GF-D8 (cell line): Measurements from ENCODE around the gene SPATA18.

ENCODE experiments used
- DNase-seq: peaks from one replicate; lab custom pipeline; 2025; lab: John Stamatoyannopoulos, UW

SPATA18 gene, protein sequence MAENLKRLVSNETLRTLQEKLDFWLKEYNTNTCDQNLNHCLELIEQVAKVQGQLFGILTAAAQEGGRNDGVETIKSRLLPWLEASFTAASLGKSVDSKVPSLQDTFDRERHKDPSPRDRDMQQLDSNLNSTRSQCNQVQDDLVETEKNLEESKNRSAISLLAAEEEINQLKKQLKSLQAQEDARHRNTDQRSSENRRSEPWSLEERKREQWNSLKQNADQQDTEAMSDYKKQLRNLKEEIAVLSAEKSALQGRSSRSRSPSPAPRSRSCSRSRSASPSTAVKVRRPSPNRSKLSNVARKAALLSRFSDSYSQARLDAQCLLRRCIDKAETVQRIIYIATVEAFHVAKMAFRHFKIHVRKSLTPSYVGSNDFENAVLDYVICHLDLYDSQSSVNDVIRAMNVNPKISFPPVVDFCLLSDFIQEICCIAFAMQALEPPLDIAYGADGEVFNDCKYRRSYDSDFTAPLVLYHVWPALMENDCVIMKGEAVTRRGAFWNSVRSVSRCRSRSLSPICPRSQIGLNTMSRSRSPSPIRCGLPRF

GRCh38 chr4:52051213-52051614 is at the start of gene SPATA18:
TSS of gene SPATA18 (plus strand) at chr4:52051304. CDS start at chr4:52051705, 401 bp downstream.
- DNase-seq: no peak

DNA sequence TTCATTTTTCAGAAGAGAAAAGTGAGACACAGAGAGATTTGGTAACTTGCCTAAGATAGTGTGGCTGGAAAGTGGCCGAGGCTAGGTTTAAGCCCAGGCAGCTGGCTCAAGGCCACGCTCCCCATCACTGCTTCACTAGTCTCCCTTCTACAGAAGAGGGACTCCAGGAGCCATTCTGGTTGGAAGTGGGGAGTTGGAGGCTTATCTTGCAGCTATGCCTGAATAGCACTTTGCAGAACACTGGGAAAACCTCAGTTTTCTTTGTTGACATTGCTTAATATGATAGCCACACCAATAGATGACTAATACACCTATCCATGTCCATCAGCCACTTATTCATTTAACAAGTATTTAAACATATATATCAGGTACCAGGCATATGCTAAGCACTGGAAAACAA is 49.5 kb upstream of the SPATA18 start:
- DNase-seq: no peak

DNA sequence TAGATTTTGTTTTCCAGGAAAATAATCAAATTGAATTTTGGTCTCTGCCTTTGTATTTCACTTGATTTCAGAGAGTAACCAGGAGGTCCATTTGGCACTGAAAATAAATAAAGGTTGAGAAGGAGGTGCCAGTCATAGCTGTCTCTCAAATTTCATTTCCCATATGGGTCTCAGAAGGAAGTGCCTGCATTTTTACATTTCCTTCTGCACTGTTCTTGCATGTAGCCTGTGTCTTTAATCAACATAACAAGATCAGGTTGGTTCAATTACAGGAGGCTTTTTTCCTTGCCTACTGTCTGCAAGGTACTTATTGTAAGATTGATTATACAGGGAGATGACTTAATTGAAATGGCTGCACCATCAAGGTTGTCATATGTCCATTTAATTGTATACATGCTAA is 46.7 kb upstream of the SPATA18 start:
- no peak for DNase-seq

DNA sequence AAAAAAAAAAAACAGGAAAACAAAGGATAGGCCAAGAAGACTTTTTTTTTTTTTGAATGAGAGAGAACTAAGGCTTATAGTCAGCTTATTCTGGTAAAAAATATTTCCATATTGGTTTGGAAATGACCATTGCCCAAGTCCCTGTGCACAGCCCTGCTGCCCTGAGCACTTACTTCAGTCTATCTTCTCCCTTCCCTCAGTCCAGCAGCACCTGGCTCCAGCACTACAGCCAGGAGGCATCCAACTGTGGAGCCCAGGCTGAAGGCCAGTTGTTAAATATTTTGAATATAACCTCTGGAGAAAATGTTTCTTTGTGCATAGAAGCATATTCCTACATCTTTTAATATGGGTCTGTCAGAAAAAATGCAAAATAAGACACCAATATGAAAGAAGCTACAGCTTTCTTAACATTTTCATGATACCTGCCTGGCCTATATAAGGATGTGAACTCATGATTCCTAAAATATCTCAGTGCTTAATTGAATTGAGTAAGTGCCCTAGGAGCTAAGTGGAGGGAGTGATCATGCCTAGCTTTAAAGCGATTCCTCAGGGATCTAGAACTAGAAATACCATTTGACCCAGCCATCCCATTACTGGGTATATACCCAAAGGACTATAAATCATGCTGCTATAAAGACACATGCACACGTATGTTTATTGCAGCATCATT is 45.4 kb upstream of the SPATA18 start:
- DNase-seq: no peak

- no peak for DNase-seq
Measured at GRCh38 chr4:52006887-52007286, 44.2 kb upstream of the SPATA18 start.

GRCh38 chr4:52010986-52011385 is 40.1 kb upstream of the SPATA18 start:
- DNase-seq: no peak

GRCh38 chr4:52012651-52013050 is 38.5 kb upstream of the SPATA18 start:
- no peak for DNase-seq

DNA sequence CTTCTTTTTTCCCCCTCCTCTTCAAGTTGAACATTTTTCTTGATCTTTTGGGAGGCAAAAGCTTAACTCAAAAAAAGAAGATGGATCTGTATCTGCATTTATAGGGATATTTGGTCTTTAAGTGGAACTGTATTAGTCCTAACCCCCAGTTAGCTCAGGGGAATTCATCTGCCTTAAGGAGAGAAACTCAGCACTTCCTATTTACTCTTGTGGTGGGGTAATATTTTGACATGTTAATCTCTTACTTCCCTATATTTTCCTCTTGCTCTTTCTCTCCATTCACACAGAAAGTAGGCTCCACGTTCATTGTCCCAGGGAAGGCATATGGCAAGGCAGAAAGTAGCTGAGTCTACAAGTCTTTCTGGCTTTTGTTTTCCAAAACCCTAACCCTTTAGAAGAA is 36.2 kb upstream of the SPATA18 start:
- peak; percentile 44 for DNase-seq

DNA sequence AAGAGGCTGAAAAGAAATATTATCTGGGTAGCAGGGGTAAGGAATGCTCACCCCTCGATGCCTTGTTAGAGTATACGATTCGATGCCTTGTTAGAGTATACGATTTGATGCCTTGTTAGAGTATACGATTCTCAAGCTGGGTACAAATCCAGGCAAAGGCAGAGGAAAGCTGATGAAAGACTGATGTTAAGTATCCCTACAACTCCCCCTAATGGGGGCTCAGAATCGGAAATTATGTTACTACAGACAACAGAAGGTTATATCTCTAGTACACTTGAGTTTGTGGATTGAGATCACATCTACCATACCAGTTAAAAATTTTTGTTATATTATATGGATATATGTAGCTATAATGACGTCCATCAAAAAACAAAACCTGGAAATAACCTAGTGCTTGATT is 35.7 kb upstream of the SPATA18 start:
- peak; percentile 50 for DNase-seq

DNA sequence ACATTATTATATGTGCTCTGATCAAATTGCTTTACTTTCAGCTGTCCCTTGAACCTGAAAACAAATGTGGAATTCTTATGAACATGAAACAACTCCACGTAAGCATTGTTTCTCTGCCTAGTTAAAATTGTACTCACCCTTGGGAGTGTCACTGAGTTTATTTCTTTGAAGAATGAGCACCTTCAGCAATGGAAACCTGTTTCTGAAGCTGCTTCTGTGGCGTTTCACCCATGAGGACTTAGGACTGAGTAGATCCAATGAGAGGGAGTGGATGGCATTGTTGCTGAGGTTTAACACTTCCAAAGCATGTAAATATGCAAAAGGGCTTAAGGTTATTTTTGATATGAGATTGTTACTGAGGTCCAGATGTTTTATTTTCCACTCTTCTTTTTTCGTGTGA is 34.1 kb upstream of the SPATA18 start:
- DNase-seq: no peak

- no peak for DNase-seq
Measured at GRCh38 chr4:52017814-52018213, 33.3 kb upstream of the SPATA18 start.

GRCh38 chr4:52019936-52020657 is 31.0 kb upstream of the SPATA18 start, which contains the start of gene LRRC66:
TSS of gene LRRC66 (minus strand) at chr4:52020363. CDS start at chr4:52017613, 2,750 bp downstream.
- DNase-seq: no peak

DNA sequence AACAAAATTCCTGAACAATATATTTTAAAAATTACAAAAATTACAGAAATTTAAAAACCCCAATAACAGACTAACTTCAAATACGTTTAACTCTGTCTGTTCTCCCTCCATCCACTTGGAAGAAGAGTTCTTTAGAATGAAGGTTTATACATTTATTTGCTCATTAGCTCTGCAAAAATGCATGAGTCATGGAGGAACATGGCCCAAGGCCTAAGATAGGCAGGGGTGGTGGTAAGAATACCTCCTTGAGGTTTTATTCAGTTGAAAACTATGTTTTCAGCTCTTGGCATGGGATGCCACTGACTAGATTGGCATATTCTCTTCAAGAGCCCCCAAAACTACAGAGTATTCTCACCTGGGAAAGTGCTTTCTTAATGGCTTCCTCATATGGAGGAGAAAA is 22.1 kb upstream of the SPATA18 start:
- DNase-seq: no peak

DNA sequence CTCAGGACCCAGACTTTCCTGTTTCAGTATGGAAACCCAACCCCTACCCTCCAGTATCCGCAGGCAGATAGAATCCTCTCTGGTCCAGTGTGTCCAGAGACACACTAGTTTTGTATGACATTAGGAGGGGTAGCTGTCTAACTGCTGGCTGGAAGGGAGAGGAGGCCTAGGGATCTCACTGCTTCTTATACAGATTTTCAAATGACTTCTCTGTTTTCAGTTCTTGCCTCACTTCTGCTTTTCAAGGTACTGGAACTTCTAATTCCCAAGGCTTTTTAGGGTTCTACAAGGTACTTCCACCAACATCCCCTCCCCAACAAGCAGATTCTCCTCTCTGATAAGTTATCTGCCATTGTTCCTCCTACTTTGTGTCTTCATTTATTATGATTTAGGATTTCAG is 19.1 kb upstream of the SPATA18 start:
- DNase-seq: no peak

- DNase-seq: no peak
Measured at GRCh38 chr4:52035190-52035589, 15.9 kb upstream of the SPATA18 start.

DNA sequence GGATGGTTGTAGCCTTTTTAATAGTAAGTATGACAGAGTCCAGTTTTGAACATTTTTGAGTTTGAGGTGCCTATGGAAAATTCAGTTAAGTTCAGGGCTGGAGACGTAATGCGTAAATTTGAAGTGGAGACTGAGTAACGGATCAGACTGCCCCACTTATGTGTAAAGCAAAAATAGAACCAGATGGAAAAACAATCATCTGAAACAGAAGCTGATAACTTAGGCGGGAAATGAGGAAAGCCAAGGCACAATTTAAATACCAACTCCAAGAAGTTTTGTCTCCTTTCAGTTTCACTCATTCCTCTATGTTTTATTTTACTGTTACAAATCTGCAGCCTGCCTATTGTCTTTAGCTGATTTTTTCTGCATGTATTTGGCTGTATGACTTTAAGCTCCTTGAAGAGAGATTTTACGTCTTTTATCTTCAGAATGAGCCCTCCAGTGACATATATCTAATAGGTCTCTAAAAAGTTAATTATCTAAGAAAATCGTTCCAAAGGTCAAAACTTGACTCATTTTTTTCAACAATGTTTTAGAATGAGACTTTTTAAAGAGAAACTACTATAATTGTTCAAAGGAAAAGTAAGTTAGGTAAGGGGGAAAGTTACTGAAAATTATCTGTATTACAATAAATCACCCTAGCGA is 14.1 kb upstream of the SPATA18 start:
- no peak for DNase-seq

GRCh38 chr4:52037689-52038102 is 13.4 kb upstream of the SPATA18 start:
- no peak for DNase-seq

DNA sequence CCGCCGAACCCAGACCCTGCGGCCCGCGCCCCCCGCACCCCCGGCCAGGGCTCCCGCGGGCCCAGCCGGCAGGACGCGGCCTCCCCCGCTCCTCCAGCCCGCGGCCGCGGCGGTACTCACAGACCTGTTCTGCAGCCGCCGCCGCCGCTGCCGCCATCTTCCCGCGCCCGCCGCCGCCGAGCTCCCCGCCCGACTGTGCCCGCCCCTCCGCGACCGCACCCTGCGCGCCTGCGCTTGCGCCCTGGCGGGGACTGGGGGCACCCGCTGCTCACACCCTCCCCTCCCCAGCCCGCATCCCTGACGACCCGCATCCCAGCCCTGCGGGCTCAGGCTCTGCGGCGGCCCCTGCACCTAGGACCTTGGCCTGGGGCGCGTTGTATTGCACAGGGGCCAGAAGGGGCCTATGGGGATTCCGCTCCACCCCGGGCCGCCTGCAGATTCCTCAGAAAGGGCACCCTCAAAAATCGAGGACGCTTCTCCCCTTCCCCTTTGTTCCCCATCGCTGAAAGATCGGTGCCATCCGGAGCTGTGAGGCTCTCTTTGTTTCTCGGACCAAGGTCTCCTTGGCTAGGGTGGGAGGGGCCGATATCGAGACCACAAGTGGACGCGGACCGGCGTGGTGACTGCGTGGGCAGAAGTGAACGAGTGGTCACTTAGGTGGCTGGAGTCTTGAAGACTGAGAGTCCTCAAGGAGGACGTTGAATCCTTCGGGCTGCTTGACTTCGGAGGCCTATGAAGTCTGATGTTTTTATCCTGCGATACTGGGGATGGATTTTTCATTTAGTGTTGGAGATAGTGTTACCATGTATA is 12.8 kb upstream of the SPATA18 start, which contains the start of gene SGCB:
SGCB (minus strand) TSS at position 197 of the 810 bp plus-strand sequence; CDS start at position 157, 40 bp downstream.
- DNase-seq: no peak

DNA sequence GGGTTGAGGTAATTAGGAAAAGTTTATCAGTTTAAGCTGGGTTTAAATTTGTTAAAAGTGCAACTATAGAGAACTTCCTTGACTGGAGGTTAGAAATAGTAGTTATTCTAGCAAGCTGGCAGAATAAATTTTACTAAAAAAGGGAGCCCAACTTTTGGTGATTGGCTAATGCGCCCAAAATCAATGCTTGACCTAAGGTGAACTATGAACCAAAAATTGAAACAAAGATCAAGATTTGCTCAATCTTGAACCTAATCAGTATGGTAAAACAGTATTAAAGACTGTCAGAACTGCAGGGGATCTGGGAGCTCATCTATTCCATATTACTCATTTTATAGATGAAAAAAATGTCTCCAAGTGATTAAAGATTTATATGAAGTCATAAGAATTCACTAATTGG is 6.1 kb upstream of the SPATA18 start:
- DNase-seq: no peak

- no peak for DNase-seq
Measured at GRCh38 chr4:52049266-52049665, 1.8 kb upstream of the SPATA18 start.
